Stimulated activated CD4-positive, alpha-beta T cell treated with anti-CD3 and anti-CD28 coated beads, TNF-alpha, amount 100 ng/mL, for 48 hours (primary cell): ENCODE data around the gene HDAC10.

Source experiments
- DNase-seq, 3 donors: peaks; one replicate each; pipeline ENCODE4 v3.0.0-alpha.2; 2020; ENCODE audit warnings: low read depth in 3 of 3

The HDAC10 gene, protein sequence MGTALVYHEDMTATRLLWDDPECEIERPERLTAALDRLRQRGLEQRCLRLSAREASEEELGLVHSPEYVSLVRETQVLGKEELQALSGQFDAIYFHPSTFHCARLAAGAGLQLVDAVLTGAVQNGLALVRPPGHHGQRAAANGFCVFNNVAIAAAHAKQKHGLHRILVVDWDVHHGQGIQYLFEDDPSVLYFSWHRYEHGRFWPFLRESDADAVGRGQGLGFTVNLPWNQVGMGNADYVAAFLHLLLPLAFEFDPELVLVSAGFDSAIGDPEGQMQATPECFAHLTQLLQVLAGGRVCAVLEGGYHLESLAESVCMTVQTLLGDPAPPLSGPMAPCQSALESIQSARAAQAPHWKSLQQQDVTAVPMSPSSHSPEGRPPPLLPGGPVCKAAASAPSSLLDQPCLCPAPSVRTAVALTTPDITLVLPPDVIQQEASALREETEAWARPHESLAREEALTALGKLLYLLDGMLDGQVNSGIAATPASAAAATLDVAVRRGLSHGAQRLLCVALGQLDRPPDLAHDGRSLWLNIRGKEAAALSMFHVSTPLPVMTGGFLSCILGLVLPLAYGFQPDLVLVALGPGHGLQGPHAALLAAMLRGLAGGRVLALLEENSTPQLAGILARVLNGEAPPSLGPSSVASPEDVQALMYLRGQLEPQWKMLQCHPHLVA

GRCh38 chr22:50250555-50251476 is at the start of gene HDAC10:
Gene HDAC10, minus strand, starts transcription at chr22:50251265. Its CDS starts 233 bp downstream, at chr22:50251032.
- DNase-seq, result peak in 2 of 3 donors; percentile 81 to 84

DNA sequence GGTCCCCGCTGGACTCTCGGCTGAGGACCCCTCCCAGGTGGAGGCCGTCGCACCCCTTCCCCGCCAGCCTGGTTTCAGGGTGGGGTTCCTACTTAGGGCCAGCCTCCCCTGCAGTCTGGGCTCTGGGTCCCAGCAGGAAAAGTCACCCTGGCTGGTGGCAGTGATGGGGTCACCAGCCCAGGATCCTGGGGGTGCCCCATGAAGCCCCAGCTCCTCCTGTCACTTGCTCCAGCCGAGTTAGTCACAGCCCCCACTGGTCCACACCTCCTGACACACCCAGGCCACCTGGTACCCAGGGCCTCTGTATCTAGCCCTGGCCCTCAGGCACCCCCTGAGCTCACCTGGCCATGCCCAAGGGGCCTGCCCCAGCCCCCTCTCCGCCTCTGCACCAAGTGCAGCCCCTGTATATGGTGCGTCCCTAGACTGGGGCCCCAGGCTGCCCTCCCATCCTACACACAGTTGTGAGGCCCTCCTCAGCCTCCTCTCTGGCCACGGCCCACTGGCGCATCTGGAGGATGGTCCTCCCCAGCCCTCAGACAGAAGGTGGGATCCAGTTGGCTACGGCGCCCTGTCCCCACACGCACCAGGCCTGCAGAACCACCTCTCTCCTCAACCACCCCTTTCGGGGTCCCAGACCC is 49.7 kb upstream of the HDAC10 start:
- DNase-seq, result no peak

- no peak for DNase-seq
These were observed 48.9 kb upstream of the HDAC10 start for GRCh38 chr22:50299785-50300619.

- no peak for DNase-seq
These were observed 48.1 kb upstream of the HDAC10 start for GRCh38 chr22:50298937-50299784.

- no peak for DNase-seq
These were observed 47.2 kb upstream of the HDAC10 start for GRCh38 chr22:50298266-50298637.

GRCh38 chr22:50297510-50298265 is 46.6 kb upstream of the HDAC10 start:
- no peak for DNase-seq

DNA sequence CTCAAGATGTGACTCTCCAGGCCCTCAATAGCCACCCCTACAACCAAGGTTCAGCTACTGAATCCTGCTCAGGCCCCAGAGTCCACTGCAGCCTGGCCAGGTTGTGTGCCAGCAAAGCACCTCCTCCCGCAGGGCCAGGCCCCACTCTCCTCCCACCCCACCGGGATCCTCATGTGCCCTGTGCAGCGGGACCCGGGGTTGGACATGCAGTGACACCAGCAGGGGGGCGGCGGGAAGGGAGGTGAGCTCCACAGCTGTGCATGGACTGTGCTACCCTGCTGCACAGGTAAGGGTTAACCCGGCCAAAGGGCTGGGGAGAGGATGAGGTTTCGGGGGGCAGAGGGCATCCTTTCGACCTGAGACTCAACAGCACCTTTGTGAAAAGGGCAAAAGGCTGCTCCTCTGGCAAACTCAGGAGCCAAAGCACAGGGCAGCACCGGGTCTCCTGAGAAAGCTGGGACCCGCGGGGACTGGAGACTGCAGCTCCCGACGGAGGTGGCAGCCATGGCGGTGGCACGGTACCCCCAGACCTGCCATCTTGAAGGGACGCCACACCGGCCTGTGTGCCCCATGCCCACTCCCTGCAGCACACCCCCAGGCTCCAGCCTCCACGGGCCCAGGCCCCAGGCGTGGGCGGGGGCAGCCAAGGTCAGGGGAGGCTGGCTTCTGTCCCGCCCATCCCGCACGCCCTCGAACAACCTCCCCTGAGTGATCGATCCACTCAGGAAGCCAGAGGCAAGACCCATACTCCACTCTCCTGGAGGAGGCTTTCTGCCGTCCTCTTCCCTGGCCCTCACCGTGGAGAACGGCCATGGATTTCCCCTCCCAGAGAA is 45.8 kb upstream of the HDAC10 start:
- no peak for DNase-seq

DNA sequence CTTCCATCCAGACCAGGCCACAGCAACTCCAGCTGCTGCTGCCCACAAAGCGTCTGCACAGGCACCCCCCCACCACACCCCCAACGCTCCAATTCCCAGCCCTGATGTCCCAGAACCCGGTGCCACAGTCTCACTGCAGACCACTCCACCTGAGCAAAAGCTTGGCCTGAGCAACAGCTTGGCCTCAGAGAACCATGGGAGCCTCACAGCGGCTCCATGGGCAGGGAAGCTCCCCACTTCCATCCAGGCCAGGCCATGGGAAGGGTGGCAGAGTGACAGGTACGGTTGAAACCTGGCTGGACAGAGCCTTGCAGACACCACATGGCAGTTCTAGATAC is 43.2 kb upstream of the HDAC10 start:
- no peak for DNase-seq

- no peak for DNase-seq
These were observed 42.6 kb upstream of the HDAC10 start for GRCh38 chr22:50293441-50294318.

GRCh38 chr22:50292643-50293440 is 41.8 kb upstream of the HDAC10 start:
- DNase-seq, result no peak

DNA sequence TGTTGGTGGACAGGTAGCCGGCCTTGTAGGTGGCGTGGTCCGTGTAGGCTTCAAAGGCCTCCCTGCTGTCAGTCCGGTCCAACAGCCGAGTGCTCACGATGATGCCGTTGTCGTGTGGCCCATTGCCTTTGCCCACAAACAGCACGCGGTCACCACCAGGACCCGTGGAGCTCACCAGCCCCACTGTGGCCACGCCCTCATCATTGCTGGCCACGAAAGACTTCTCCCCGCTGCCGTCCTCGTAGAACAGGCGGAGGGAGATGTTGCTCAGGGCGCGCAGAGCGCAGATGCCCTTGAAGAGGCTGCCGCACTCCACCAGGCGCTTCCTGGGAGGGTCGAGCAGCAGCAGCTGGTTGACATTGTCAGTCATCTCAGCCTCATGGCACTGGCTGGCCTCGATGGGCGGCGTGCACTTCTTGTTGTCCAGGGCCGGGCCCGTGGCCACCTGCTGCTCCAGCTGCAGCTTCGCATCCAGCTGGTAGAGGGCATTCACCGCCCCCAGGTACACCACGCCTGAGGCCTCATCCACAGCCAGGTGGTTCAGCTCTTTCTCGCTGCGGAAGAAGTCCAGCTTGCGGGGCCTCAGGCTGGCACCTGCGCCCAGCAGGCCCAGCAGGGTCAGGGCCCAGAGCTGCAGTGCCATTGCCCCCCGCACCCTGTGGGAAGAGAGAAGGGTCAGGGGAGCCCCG is 39.0 kb upstream of the HDAC10 start:
- no peak for DNase-seq

DNA sequence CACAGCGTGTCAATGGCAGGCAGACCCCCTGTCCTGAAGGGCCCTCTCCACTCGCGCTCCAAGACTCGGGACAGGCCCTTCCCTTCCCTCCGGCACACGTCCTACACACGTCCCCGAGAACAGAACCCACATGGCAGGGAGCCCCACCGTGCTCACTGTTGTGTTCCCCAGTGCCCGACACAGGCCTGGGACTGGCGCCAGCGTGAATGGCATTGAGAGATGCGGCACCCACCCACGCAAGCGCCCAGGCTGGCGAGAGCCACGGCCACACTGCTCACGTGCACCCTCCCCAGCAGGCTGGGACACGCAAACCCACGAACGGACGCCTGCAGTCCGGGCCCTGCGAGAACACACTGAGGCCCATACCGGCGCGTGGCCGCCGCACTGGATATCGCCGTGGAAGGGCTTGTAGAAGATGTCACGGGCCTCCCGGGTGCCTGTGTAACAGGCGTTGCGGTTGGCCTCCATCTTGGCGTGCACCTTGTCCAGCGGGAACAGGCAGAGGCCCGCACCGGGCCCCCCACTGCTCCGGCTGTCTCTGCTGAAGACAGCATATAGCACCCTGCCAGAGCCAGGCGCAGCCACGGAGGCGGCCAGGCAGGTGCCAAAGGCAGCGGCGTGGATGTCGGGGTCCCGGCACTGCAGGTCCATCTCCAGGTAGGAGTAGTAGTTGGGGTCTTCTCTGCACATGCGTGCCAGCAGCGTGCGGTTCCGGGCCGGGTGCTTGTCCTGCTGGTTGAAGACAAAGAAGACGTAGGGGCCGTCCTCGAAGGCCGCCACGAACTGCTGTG is 38.3 kb upstream of the HDAC10 start:
- no peak for DNase-seq

- DNase-seq, result no peak
These were observed 36.7 kb upstream of the HDAC10 start for GRCh38 chr22:50287731-50288130.

DNA sequence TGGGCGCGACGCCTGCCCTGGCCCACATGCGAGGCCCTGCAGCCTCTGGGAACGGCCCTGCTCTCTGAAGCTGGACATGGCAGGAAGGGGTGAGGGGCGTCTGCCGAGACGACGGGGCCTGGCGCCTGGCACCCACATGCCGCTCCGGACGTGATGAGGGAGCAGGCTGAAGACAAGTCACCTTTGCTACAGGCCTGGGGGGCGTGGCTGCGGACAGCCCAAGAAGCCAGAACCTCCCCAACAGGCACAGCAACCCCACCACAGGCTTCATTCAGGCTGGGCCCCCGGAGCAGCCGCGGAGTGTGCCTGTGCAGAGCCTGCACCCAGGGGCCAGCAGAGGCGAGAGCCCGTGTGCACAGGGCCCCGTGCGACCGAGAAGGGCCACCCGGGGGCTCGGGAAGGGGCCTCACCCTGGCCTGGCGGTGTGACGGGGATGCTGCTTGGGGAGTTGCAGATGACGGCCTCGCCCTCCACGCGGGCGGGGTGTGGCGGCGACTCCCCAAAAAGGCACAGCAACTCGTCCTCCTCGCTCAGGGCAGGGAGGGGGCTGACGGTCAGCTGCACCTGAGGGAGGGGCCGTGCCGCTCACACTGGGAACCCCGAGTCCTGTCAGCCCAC is 35.7 kb upstream of the HDAC10 start:
- DNase-seq, result no peak

DNA sequence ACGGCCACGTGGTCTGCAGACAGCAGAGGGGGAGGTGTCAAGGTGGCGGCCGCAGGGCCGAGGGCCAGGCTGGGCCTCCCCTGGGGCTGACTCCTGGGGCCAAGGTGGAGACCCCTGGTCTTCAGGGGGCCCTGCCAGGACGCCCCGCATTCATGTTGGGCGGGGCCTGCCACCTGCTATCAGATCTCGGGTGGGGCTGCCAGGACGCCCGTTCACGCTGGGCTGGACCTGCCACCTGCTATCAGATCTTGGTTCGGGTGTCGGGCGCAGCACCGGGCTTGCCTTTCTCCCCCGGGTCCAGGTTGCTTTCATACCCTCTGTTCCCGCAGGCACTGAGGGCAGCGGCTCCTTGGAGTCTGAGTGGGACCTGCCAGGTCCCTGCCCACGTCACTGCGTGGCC is 35.2 kb upstream of the HDAC10 start:
- no peak for DNase-seq
